ENCODE data around the gene TERT.

DNA sequence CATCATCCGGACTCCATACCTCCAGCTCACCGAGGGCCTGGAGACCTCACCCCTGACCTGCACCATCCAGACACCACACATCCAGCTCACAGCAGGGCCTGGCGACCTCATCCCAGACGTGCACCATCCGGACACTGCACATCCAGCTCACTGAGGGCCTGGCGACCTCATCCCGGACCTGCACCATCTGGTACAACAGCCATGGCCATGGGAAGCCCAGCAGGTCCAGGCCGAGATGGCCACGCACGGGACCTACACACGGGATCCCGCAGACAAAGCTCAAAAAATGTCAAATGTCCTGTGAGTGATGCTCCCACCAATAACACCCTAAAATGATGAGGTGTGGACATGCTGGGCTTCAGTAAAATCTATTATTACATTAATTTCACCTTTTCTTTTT is 9.7 kb downstream of the TERT start:
- TF ChIP-seq CTCF (conservative IDR thresholded peaks at IDR 0.05; ENCODE audit: low read length) (no peak), EZH2phosphoT487 (IDR thresholded peaks at IDR 0.05; ENCODE audit: borderline replicate concordance, low read depth, low read length) (no peak)
